HuH-7.5 (cell line): ENCODE results near the gene IRF3.
"Not testable (repeated sequence)": the region's sequence is repeated elsewhere in the genome, so short reads cannot be mapped to it uniquely, and the experiment has no call there.

Source experiments
- DNase-seq: peaks from one replicate; pipeline ENCODE4 v3.0.0; 2011; ENCODE audit warnings: low spot score

The IRF3 gene

GRCh38 chr19:49645995-49646394 lies 19.7 kb downstream of the IRF3 start:
- DNase-seq, result no peak

DNA sequence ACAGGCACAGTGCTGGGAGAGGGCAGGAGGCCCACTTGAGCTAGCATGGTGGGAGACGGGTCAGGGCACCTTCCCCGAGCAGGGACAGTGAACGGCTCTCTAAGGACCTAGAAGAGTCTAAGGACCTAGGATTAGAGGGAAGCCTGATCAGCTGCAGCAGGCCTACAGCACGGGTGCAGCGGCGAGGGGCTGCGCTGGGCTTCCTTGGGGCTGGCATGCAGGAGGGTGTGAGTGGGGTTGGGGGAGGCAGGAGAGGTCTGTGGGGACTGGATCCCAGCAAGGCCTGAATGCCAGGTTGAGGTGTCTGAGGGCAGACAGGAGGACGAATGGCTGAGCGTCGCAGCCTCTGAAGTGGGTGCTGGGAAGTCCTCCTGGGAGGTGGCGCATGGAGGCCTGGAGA lies 20.1 kb downstream of the IRF3 start:
- DNase-seq, result no peak

GRCh38 chr19:49643466-49643865 lies 22.2 kb downstream of the IRF3 start:
- no peak for DNase-seq

GRCh38 chr19:49642492-49643035 lies 23.1 kb downstream of the IRF3 start:
- DNase-seq, result no peak

GRCh38 chr19:49641688-49642491 lies 23.8 kb downstream of the IRF3 start, which contains the start of gene SCAF1:
SCAF1 (plus strand) TSS chr19:49642209; CDS start chr19:49645027, 2,818 bp downstream.
- peak; percentile 98 for DNase-seq

GRCh38 chr19:49640113-49640898 lies 25.4 kb downstream of the IRF3 start, which contains the start of gene RRAS:
RRAS (minus strand) TSS chr19:49640143; CDS start chr19:49640098, 45 bp downstream.
- DNase-seq, result peak; percentile 98

DNA sequence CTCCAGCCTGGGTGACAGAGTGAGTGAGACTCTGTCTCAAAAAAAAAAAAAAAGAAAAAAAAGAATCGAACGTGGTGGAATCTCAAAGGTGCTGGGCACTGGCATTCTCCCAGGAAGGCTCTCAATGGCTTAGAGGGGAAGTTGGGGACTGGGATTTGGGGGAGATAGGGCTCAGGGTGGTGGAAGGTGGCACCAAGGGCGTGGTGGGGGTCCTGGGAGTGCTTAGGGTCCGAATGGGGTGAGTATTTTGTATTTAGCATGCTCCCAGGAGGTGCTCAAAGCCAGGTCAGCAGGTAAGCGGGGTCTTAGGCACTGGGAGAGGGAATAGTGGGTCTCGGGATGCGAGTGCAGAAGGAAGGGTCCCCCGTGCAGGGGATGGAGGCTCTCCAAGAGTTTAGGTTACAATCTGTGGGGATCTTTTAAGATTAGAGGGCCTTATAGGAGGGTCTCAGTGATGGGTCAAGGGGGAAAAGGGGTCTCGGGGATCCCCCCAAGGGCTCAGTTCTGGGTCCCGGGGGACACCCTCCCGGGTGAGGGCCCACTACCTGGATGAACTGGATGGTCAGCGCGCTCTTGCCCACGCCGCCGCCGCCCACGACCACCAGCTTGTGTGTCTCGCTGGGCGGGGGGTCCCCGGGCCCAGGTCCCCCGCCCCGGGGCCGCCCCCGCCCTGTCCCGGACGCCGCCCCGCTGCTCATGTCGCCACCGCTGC lies 26.1 kb downstream of the IRF3 start:
- DNase-seq, result no peak

DNA sequence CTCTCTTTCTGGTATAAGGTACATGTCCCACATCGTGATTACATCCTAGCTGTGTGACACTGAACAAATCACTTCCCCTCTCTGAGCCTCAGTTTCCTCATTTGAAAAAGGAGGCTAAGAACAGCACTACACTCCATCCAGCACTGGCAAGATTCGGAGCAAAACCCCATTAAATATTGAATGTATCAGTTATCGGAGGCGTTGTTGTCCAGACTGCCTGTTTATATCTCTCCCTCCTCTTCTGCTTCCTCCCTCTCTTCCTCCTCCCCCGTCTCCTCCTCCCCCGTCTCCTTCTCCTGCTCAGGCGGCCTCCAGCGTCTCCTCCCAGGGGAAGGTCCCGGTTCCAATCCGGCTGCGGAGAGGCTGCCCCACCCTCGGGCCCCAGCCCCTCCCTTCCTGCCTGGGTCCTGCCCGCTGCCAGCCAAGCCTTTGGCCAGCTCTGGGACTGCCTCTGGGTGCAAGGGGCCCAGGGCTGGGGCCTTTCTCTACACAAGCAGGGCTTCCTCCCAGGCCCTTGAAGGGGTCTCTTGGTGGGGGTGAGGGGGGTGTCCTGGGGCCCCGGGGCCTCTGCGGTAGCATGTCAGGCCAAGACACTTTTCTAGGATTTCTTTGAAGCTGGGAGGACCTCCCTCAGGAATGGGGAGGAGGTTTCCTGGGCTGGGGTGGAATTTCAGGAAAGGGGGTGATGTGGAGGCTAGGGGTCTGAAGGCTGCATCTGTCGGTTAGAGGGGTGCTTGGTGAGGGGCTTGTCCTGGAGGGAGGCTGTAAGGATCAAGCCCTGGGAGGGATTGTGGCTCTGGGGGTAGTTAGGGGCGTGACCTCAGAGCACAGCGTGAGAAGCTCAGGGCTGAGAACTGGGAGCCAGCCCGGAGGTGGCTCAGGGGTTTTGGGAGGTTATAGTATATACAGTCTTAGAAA lies 27.6 kb downstream of the IRF3 start:
- no peak for DNase-seq

DNA sequence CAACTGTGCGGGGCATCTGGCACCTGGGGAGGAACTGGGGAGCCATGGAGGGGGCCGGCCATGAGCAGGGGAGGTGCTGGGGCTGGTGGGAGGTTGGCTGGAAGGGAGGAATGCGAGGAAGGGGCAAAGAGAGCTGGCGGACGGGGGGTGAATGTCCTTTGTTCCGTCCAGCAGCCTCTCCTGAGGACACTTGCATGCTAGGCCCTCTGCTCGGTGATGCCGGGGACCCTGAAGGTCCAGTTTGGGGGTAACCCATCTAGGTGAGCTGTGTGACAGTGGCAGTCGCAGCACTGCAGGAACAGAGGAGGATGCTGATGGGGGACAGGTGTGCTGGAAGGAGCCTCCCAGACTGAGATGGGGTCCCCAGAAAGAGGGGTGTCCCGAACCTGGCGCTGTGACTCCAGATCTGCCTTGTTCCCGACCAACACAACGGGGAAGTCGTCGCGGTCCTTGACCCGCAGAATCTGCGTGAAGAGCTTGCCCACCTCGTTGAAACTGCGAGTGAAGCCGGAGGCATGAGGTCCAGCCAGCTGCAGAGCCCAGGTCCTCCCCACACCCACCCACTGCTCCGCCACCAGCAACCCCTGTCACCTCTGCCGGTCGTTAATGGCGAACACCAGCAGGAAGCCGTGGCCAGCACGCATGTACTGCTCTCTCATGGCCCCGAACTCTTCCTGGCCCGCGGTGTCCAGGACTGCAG lies 29.3 kb downstream of the IRF3 start:
- DNase-seq, result no peak

DNA sequence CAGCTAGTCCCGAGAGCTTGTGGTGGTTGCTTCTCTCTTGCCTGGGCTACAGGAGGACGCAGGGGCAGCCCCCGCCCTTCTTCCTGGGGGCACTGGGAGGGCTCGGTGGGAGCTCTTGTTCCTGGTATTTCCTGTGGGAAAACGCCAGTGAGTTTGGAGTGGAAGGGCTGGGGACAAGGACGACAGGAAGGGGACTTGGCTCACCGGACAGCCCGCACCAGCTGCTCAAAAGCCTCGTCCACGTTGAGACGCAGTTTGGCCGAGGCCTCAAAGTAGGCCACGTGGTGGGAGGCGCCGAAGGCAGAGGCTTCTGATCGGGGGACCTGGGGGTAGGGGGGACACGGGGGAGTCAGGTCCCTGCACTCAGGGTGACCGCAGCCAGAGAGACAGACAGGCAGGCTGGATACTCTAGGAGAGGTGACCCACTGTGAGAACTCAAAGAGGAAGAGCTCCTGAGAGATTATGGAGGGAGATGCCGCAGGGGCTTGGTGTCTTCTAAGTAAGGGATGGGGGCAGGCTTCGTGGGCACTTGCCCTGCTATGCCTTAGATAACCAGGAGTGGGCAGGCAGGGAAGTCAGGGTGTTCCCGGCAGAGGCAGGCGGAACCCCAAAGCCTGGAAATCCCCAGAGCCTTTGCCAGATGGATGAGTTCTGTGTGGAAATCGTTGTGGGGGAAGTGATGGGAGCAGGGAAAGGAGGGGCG lies 30.0 kb downstream of the IRF3 start:
- DNase-seq, result no peak

DNA sequence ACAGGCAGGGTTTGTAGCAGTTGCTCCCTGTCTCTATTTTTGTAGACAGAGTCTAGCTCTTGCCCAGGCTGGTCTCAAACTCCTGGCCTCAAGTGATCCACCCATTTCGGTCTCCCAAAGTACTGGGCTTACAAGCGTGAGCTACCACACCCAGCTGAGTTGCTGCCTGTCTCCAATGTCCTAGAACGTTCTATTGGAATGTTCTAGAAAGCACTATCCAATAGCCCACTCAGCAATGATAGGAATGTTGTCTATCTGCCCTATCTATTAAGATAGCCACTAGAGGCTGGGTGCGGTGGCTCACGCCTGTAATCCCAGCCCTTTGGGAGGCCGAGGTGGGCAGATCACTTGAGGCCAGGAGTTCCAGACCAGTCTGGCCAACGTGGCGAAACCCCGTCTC lies 32.4 kb downstream of the IRF3 start:
- DNase-seq, result not testable (repeated sequence)

DNA sequence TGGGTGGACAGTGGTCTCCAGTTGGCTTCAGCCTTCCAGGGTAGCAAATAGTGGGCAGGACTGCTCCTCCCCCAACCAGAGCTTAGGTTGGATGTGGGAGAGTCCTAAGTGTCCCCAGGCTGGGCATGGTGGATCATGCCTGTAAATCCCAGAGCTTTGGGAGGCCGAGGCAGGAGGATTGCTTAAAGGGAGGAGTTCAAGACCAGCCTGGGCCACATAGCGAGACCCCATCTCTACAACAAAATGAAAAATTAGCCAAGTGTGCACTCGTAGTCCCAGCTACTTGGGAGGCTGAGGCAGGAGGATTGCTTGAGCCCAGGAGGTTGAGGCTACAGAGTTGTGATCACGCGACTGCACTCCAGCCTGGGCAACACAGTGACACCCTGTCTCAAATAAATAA lies 33.1 kb downstream of the IRF3 start:
- no peak for DNase-seq

- no peak for DNase-seq
These were observed 34.0 kb downstream of the IRF3 start for GRCh38 chr19:49631610-49632192.

DNA sequence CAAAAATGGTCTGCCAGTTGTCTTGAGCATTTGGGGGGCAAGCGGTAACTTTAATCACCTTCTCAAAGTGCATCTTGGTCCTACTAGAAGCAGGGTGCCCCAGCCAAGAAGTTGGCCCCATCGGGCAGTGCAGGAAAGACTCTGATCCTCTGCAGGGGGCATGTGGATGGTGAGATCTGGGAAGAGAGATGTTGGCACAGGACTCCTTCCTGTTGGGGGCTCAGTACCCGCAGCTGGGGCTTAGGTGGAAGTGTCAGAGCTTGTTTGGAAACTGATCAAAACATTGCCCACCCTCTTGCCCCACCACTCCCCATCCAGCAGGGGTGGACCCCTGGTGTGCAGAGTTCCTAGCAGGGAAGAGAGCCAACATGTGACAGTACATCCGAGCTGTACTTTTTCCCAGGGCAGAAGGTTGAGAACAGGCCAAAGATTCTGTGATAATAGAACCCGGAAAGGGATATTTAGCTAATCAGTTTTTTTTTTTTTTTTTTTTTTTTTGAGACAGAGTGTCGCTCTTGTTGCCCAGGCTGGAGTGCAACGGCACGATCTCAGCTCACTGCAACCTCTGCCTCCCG lies 34.6 kb downstream of the IRF3 start:
- no peak for DNase-seq

- no peak for DNase-seq
These were observed 36.0 kb downstream of the IRF3 start for GRCh38 chr19:49629659-49630058.

DNA sequence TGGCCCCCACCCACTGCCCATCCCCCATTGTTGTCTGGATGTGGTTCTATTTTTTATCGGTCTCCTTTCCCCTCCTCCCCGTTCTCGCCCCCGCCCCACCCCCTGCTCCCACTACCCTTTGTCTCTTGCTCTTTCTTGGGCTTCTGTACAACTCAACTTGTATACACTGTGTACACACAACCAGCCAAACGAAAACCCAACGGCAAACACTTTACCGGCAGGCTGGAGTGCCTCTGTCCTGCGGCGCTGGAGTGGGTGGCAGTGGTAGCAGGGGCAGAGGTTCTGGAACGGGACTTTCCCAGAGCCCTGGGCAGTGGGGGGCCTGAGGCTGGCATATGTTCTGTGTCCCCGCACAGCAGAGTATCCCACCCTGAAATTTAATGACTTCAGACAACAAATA lies 39.4 kb downstream of the IRF3 start:
- DNase-seq, result no peak

- no peak for DNase-seq
These were observed 40.4 kb downstream of the IRF3 start for GRCh38 chr19:49624967-49625910.

DNA sequence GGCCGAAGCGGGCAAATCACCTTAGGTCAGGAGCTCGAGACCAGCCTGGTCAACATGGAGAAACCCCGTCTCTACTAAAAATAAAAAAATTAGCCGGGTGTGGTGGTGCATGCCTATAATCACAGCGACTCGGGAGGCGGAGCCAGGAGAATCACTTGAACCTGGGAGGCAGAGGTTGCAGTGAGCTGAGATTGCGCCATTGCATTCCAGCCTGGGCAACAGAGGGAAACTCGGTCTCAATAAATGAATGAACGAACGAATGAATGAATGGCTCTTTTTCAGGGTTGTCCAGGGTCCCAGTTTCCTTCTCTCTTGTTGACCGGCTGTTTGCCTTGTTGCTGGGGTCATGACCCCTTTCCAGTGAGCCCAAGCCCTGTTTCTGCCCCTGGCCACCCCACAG lies 47.8 kb downstream of the IRF3 start:
- not testable (repeated sequence) for DNase-seq
